GM12892 (cell line): ENCODE data around the gene UFC1.

Experiments
- POLR2A ChIP-seq: IDR thresholded peaks from 2 replicates; pipeline ENCODE4 v1.6.1; 2011; ENCODE audit warnings: low read depth, low read length, control low read depth
- POLR2AphosphoS5 ChIP-seq: IDR thresholded peaks from 2 replicates; pipeline ENCODE4 v1.6.1; 2011; ENCODE audit warnings: low read depth, low read length, control low read depth
- TAF1 ChIP-seq: IDR thresholded peaks from 2 replicates; pipeline ENCODE4 v1.6.1; 2011; ENCODE audit warnings: low read depth, mild to moderate bottlenecking, control low read depth, low read length, borderline replicate concordance

GRCh38 chr1:161172776-161173376 lies 19.1 kb downstream of the UFC1 start:
- TF ChIP-seq POLR2A = no peak
- no peak for TF ChIP-seq TAF1
- no peak for TF ChIP-seq POLR2AphosphoS5
